ENCODE data around the gene SPINK8. TPM values are rescaled to one million over a fixed set of nuclear protein-coding genes. Genes with fewer than 3 reads are reported as not detected.
"Not testable (repeated sequence)": the region's sequence is repeated elsewhere in the genome, so short reads cannot be mapped to it uniquely, and the experiment has no call there.

Gene SPINK8
- total and polyA plus RNA-seq, 12 donors = not detected

GRCh38 chr3:48345946-48346572 lies 12.6 kb upstream of the SPINK8 start:
- intact Hi-C loops (cut with DNase I) = no loop called here
- H3K4me3 ChIP-seq = no peak overlapping the region
- no peaks in the 10 kb centered on the region for H3K27me3 ChIP-seq
- no peak for DNase-seq
- no peak for TF ChIP-seq POLR2A (IDR thresholded peaks at IDR 0.05)
- TF ChIP-seq, protein P1, sequence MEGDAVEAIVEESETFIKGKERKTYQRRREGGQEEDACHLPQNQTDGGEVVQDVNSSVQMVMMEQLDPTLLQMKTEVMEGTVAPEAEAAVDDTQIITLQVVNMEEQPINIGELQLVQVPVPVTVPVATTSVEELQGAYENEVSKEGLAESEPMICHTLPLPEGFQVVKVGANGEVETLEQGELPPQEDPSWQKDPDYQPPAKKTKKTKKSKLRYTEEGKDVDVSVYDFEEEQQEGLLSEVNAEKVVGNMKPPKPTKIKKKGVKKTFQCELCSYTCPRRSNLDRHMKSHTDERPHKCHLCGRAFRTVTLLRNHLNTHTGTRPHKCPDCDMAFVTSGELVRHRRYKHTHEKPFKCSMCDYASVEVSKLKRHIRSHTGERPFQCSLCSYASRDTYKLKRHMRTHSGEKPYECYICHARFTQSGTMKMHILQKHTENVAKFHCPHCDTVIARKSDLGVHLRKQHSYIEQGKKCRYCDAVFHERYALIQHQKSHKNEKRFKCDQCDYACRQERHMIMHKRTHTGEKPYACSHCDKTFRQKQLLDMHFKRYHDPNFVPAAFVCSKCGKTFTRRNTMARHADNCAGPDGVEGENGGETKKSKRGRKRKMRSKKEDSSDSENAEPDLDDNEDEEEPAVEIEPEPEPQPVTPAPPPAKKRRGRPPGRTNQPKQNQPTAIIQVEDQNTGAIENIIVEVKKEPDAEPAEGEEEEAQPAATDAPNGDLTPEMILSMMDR (IDR thresholded peaks at IDR 0.05) = no peak
- no peaks in the 10 kb centered on the region for H3K36me3 ChIP-seq (replicated peaks in 1 of 2)
- no peaks in the 10 kb centered on the region for H3K9me3 ChIP-seq (replicated peaks in 1 of 3)
- 59 to 74% (median 61%) methylated on average over 2 of the region's 2 CpGs for WGBS, 4 donors
- no peaks in the 10 kb centered on the region for H3K4me1 ChIP-seq (replicated peaks in 1 of 2)
- H3K27ac ChIP-seq = no peak overlapping the region

- Histone ChIP-seq H3K27ac (no peak overlapping the region), H3K36me3 (replicated peaks in 1 of 2) (no peaks in the 10 kb centered on the region), H3K4me1 (replicated peaks in 1 of 2) (no peaks in the 10 kb centered on the region), H3K4me3 (no peak overlapping the region), H3K9me3 (replicated peaks in 1 of 3) (no peaks in the 10 kb centered on the region), H3K27me3 (no peaks in the 10 kb centered on the region)
- no peak for DNase-seq
- no peak for TF ChIP-seq POLR2A (IDR thresholded peaks at IDR 0.05)
- TF ChIP-seq, protein P1 (IDR thresholded peaks at IDR 0.05) = no peak
- 23 to 40% (median 30%) methylated on average over 1 of the region's 1 CpG for WGBS, 4 donors
- intact Hi-C loops (cut with DNase I) = no loop called here
These were observed 11.5 kb upstream of the SPINK8 start for GRCh38 chr3:48344867-48345507.

GRCh38 chr3:48343432-48343831 lies 10.0 kb upstream of the SPINK8 start:
- intact Hi-C loops (cut with DNase I) = no loop called here
- H3K4me1 ChIP-seq (replicated peaks in 1 of 2) = no peaks in the 10 kb centered on the region
- H3K27me3 ChIP-seq = no peaks in the 10 kb centered on the region
- H3K27ac ChIP-seq = no peak overlapping the region
- H3K9me3 ChIP-seq (replicated peaks in 1 of 3) = no peaks in the 10 kb centered on the region
- DNase-seq = no peak
- no peaks in the 10 kb centered on the region for H3K36me3 ChIP-seq (replicated peaks in 1 of 2)
- WGBS, 4 donors = 76 to 91% (median 86%) methylated on average over 8 of the region's 8 CpGs
- no peak for TF ChIP-seq POLR2A (IDR thresholded peaks at IDR 0.05)
- TF ChIP-seq, protein P1 (IDR thresholded peaks at IDR 0.05) = no peak
- no peak overlapping the region for H3K4me3 ChIP-seq

DNA sequence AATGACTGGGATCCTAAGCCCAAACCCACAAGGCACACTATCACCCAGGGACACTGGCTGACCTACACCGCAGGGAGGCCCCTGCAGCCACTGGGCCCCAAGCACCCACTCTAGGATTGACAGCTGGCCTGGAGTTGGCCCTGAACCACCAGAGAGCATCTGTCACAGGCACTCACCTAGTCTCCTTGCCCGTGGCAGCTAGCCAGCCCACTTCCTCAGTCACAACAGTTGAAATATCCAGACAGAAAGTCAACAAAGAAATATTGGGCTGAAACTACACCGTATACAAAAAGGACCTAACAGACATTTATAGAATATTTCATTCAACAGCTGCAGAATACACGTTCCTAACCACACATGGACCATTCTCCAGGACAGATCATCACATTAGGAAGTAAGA lies 5.2 kb upstream of the SPINK8 start:
- Histone ChIP-seq H3K27me3 (no peaks in the 10 kb centered on the region), H3K36me3 (replicated peaks in 1 of 2) (no peaks in the 10 kb centered on the region), H3K27ac (no peak overlapping the region), H3K4me1 (replicated peaks in 1 of 2) (no peaks in the 10 kb centered on the region), H3K9me3 (replicated peaks in 1 of 3) (no peaks in the 10 kb centered on the region), H3K4me3 (no peak overlapping the region)
- intact Hi-C loops (cut with DNase I) = no loop called here
- TF ChIP-seq POLR2A (IDR thresholded peaks at IDR 0.05) = no peak
- TF ChIP-seq, protein P1 (IDR thresholded peaks at IDR 0.05) = no peak
- 36 to 60% (median 44%) methylated on average over 3 to 4 of the region's 4 CpGs for WGBS, 4 donors
- no peak for DNase-seq

DNA sequence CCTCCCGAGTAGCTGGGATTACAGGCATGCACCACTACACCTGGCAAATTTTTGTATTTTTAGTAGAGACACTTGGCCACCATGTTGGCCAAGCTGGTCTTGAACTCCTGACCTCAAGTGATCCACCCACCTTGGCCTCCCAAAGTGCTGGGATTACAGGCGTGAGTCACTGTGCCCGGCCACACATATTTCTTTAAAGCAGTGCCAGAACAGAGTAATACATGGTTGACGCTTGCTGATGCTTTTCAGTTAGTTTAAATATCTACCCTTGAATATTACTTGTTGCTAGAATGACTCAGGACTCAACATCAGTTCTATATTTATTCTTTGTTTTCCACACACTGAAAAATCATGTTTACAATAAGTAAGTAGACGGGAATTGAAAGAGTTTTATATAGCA lies 4.1 kb upstream of the SPINK8 start:
- H3K36me3 ChIP-seq (replicated peaks in 1 of 2); intact Hi-C loops (cut with DNase I); H3K27me3 ChIP-seq; H3K9me3 ChIP-seq (replicated peaks in 1 of 3); H3K4me3 ChIP-seq; H3K4me1 ChIP-seq (replicated peaks in 1 of 2); H3K27ac ChIP-seq: not testable (repeated sequence)
- 56 to 64% (median 58%) methylated on average over 5 of the region's 5 CpGs for WGBS, 4 donors
- peak in 1 of 7 donors; percentile 24 for DNase-seq

GRCh38 chr3:48335286-48335685 lies 1.8 kb upstream of the SPINK8 start:
- intact Hi-C loops (cut with DNase I); H3K4me3 ChIP-seq; H3K36me3 ChIP-seq (replicated peaks in 1 of 2); H3K27ac ChIP-seq; H3K9me3 ChIP-seq (replicated peaks in 1 of 3); H3K4me1 ChIP-seq (replicated peaks in 1 of 2); H3K27me3 ChIP-seq: not testable (repeated sequence)
- WGBS, 4 donors = 55 to 77% (median 65%) methylated on average over 4 to 9 of the region's 9 CpGs
- DNase-seq = peak in 3 of 7 donors; percentile 11 to 23 (median 17)

Measured in adrenal gland (tissue), 12 donors.